Kidney glomerular epithelial cell (primary cell): ENCODE data around the gene PRMT6.
"Not testable (repeated sequence)": the region's sequence is repeated elsewhere in the genome, so short reads cannot be mapped to it uniquely, and the experiment has no call there.

Source experiments
- DNase-seq: peaks from one replicate; lab custom pipeline; 2025; lab: John Stamatoyannopoulos, UW

PRMT6 gene

DNA sequence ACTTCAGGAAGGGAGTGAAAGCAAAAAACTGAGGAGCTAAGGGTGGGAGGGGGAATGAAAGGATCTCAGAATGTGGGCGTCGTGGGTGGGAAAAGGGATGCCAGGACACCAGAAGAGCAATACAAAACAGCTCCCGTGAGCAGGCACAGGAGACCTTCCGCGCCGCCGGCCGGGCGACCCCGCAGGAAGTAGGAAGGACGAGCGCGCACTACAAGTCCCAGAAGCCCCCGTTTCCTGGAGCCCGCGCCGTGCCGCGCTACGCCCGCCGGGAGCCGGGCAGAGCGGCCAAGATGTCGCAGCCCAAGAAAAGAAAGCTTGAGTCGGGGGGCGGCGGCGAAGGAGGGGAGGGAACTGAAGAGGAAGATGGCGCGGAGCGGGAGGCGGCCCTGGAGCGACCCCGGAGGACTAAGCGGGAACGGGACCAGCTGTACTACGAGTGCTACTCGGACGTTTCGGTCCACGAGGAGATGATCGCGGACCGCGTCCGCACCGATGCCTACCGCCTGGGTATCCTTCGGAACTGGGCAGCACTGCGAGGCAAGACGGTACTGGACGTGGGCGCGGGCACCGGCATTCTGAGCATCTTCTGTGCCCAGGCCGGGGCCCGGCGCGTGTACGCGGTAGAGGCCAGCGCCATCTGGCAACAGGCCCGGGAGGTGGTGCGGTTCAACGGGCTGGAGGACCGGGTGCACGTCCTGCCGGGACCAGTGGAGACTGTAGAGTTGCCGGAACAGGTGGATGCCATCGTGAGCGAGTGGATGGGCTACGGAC is at the start of gene PRMT6:
TSS of gene PRMT6 (plus strand) at position 249 of the 771 bp plus-strand sequence. CDS start at position 291, 42 bp downstream.
- peak; percentile 66 for DNase-seq

DNA sequence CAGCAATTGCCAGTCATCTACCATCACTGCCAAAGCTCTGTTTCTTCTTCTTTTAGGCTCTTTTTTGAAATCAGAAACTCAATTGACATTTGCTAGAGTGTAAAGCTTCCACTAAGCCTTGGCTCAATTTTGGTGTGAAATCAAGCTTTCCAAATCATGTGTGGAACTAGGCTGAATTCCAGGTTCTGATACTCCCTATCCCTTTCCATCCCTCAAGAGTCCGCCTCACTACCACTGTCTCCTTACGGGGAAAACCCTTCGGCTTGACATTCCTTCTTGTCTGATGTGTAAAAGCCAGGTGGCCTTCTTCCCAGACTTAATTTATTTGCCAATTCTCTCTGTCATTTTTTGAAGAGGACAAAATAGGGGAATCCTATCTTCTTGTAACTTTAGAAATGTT is 47.2 kb upstream of the PRMT6 start:
- DNase-seq, result no peak

DNA sequence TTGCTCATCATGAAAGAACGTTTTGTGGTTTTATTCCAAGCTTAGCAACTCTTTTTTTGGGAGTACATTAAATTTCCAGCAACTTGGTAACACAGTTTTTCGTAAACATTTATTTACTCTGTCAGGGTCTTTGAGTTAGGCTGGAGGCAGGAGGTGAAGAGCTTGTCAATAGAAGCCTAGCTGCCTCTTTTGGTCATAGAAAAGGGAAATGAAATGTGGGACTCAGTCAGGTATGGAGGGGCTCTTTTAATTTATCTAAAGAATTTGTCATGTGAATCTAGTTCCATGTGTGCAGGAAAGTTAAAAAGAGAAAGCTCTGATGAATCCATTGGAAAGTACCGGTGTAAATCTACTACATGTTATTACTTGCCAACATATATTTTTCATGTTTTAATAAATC is 45.9 kb upstream of the PRMT6 start:
- no peak for DNase-seq

DNA sequence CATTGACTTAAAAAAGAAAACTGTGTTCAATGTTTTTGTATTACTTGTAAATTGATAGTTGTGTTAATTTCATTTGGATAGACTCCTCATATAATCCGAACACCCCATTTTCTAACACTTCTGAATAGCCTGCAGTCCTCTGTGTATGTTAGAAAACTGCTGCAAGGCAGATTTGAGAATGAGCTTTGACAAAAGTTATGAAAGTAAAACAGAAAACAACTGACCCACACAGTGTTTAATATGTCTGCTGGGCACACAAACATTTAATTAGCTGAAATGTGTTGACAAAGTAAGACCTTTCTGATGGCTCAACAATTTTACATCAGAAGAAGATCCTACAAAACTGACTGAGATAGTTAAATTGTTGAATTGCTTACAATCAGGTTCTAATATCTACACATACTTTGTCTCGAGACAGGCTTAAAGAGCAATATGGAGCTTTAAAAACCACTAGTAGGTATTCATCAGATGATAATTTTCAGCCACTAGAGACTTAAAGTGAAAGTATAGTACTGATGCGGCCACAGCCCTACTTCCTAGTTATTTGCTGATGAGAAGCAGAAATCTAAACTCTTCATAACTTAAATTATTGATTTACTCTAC is 40.0 kb upstream of the PRMT6 start:
- no peak for DNase-seq

DNA sequence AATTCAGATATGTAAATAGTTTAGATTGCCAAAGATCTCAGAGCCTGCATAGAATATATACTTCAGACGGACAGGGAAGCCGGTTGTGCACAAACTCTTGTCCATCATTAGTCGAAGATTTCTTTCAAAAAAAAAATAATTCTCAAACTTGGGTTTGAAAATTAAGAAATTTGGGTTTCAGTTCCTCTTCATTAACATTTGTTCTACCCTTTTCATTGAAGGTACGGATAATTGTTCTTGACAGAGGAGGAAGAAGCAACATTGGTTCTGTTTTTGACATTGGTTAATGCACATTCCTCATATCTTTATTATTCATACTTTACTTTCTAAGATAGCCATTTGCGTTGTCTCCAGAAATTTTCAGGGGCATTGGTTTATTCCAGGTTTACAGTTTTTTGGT is 38.0 kb upstream of the PRMT6 start:
- no peak for DNase-seq

DNA sequence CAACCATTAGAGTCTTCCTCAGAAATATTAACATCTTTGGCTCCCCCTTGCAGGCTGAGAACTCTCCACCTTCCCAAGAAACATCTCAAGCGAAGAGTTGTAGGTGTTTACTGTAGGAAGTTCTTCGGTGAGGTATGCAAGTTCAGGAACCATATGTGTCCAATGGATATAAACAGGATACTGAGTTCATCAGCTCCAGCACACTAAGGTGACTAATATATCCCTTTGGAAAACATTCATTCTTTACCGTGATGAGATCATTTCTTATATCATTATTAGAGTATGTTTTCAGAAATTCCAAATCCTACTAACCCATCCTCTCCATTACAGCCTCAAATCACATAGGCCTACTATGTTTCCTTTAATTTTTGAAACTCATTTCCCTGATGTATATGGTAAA is 37.3 kb upstream of the PRMT6 start:
- no peak for DNase-seq

DNA sequence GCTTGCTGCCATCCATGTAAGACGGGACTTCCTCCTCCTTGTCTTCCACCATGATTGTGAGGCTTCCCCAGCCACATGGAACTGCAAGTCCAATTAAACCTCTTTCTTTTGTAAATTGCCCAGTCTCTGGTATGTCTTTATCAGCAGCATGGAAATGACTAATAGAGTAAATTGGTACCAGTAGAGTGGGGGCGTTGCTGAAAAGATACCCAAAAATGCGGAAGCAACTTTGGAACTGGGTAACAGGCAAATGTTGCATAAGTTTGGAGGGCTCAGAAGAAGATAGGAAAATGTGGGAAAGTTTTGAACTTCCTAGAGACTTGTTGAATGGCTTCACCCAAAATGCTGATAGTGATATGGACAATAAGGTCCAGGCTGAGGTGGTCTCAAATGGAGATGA is 17.6 kb upstream of the PRMT6 start:
- DNase-seq, result not testable (repeated sequence)

DNA sequence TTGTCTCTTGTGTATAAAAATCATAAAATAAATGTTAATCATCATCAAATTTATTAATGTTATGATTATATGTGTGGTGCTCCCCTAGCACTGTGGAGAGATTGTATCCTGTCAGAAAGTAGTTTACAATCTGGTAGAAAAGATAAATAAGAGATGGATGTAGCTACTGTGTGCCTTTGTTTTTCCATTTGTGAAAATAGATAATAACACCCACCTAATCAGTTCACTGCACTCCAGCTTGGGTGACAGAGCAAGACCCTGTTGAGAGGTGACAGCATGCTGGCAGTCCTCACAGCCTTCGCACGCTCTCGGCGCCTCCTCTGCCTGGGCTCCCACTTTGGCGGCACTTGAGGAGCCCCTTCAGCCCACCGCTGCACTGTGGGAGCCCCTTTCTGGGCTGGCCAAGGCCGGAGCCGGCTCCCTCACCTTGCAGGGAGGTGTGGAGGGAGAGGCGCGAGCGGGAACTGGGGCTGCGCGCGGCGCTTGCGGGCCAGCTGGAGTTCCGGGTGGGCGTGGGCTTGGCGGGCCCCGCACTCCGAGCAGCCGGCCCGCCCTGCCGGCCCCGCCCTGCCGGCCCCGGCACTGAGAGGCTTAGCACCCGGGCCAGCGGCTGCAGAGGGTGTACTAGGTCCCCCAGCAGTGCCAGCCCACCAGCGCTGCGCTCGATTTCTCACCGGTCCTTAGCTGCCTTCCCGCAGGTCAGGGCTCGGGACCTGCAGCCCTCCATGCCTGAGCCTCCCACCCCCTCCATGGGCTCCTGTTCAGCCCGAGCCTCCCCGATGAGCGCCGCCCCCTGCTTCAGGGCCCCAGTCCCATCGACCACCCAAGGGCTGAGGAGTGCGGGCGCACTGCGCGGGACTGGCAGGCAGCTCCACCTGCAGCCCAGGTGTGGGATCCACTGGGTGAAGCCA is 11.9 kb upstream of the PRMT6 start:
- not testable (repeated sequence) for DNase-seq

DNA sequence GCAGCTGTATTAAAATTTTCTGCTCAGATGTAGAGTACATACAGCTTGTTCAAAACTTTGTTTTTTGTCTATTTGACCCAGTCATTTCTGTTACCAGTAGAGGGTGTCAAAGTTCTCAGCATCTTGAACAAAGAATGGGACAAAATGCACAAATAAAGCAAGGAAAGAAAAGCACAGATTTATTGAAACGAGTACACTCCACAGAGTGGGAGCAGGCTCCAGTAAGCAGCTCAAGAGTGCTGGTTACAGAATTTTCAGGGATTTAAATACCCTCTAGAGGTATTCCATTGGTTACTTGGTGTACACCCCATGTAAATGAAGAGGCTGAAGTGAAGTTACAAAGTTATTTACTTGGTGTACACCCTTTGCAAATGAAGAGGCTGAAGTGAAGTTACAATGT is 8.9 kb upstream of the PRMT6 start:
- DNase-seq, result no peak

DNA sequence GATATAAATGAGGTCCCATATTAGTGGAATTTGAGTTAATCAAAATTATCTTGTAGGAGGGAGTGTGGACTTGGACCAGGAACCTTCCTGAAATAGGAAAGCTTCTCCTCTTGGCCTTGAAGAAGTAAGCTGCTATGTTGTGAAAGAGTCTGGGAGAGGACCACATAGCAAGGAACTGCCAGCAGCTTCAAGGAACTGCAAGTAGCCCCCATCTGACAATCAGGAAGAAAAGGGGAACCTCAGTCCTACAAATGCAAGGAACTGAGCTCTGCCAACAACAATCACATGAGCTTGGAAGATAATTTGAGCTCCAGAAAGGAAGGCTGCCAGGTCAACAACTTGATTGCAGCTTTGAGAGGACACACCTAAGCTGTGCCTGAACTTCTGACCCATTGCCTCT is 8.2 kb upstream of the PRMT6 start:
- DNase-seq, result no peak

DNA sequence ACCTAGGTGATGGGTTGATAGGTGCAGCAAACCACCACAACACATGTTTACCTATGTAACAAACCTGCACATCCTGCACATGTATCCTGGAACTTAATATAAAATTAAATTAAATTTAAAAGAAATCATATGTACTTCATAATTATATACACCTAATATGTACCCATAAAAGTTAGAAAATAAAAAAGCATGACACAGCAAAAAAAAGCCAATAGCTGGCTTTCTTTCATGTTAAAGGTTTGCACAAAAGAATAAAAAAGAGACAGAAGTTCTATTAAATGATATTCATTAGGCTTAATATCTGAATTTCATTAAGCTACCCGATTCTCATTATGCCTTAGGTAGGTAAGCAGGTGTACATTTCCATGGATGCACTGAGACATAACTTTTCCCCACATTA is 5.2 kb upstream of the PRMT6 start:
- DNase-seq, result no peak

DNA sequence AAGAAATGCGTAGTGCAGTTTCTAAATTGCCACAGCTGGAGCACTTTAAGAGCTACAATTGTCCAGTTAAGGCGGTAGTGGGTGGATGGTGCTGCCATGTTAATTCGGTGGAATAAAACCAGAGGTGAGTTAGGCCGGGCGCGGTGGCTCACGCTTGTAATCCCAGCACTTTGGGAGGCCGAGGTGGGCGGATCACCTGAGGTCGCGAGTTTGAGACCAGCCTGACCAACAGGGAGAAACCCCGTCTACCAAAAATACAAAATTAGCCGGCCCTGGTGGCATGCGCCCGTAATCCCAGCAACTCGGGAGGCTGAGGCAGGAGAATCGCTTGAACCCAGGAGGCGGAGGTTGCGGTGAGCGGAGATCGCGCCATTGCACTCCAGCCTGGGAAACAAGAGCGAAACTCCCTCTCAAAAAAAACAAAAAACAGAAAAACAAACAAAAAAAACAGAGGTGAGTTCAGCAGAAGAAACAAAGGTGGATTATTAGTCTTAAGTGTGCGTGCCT is 502 bp upstream of the PRMT6 start:
- not testable (repeated sequence) for DNase-seq

DNA sequence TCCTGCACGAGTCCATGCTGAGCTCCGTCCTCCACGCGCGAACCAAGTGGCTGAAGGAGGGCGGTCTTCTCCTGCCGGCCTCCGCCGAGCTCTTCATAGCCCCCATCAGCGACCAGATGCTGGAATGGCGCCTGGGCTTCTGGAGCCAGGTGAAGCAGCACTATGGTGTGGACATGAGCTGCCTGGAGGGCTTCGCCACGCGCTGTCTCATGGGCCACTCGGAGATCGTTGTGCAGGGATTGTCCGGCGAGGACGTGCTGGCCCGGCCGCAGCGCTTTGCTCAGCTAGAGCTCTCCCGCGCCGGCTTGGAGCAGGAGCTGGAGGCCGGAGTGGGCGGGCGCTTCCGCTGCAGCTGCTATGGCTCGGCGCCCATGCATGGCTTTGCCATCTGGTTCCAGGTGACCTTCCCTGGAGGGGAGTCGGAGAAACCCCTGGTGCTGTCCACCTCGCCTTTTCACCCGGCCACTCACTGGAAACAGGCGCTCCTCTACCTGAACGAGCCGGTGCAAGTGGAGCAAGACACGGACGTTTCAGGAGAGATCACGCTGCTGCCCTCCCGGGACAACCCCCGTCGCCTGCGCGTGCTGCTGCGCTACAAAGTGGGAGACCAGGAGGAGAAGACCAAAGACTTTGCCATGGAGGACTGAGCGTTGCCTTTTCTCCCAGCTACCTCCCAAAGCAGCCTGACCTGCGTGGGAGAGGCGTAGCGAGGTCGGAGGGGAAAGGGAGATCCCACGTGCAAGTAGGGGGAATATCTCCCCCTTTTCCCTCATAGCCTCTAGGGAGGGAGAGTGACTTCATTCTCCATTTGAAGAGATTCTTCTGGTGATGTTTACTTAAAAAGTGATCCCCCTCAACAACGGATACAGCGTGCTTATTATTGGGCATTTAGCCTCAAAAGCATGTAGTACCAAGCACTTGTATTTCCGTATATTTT is 991 bp downstream of the PRMT6 start:
- peak; percentile 21 for DNase-seq

DNA sequence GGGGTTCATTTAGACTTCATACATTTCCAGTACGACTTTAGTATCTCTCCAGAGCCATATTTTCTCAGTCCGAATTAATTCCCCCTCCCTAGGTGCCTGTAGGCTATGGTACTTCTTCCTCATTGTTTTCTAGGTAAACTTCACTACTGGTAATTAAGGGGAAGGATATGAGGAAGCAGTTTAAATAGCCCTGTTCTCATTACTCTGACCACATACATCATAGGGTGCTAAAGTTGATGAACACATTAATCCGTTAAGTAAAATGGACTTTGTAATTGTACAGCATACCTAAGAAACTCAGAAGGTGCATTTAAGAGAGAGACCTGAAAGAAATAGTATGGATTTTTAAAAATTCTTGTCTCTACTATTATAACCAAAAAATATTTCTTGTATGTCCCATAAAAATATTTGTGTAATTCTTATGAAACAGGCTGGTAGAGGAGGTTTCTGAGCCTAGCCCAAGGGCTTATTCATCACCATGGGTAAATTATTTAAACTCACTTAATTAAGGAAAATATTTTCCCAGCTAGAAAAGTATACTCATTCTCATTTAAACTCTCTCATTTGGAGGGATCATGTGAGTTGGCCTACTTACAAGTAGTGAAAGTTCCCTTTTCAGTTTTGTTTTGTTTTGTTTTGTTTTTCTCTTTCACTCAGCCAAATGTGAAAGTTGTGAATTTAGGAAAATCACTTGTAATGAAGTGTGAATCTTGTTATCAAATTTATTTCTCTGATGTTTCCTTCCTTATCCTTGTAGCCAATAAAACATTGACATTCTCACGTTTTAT is 2.0 kb downstream of the PRMT6 start:
- no peak for DNase-seq

DNA sequence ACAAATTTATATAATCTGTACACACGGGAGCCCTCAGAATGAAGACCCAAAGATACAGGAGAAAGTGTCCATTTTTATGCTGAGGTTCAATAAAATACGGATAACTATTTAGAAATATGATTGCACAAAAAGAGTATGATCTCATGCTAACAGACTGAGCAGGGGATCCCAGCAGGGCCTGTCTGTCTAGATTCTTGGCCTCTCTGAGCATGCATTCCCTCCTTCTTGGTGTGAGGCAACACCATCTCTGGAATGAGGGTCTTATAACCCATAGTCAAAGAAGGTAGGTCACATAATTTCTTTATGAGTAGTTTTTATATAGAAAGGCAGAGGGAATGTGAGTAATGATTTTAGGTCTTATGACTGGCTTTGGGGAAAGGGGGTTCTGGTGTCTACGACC is 5.4 kb downstream of the PRMT6 start:
- no peak for DNase-seq

DNA sequence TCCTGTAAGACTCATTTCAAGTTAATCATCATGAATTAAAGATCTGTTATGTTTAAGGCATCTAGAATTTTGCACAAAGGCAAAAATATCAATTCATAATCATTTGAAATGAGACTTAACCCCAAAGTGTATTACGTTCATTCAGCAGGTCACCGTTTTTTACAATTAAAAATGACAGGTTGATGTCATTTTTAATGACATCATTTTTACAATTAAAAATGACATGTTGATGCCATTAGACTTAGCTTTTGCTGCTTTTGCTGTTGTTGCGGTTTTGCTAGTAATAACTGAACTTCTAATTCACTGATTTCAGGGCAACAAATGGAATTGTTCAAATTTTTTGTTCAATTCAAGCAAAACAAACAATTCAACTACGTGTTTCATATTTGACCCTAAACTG is 17.0 kb downstream of the PRMT6 start:
- no peak for DNase-seq

DNA sequence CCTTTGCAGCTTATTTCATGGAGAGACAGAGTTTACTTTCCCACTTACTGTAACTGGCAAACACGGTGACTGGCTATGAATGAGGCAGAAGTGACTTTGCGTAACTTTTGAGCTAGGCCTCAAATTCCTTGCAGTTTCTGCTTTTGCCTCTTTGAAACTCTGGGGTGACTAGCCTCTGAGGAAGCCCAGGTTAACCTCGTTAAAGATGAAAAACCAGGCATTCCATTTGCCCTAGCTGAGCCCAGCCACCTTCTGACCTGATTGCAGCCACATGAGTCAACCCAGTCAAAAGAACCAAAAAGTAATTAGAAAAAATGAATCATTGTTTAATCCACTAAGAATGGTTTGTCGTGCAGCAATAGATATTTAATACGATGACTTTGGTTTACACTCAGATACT is 20.4 kb downstream of the PRMT6 start:
- peak; percentile 83 for DNase-seq

DNA sequence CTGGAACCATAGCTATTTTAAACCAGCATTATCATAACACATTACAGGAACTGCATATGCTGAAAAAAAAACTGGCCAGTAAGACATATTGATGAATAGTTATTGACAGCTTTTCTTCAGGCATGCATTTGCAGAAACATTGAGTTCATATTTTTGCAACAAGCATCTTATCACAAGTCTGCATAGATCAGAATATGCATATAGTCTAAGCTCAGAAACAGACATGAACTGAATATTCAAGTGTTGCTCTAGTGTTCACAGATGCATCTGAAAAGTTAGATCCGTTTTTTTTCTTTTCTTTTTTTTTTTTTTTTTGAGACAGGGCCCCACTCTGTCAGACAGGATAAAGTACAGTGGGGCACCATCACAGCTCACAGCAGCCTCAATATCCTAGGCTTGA is 22.8 kb downstream of the PRMT6 start:
- no peak for DNase-seq

DNA sequence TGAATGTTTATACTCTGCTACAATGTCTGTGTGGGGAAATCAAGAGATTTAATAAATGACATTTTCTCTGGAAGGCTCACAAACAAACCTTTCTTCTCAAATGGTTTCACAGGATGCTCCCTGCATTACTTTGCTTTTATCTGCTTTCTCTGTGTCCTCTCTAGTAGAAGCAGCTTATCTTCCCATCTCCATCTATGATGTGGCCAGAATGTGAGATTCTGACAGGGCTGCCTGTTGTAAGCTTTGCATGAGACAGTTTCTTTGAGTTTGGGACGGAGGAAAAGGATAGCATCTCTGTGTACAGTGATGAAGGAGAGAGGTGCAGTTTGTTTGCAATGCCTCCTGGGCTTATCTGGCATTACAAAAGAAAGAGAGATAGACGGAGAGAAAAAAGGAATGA is 24.6 kb downstream of the PRMT6 start:
- no peak for DNase-seq

DNA sequence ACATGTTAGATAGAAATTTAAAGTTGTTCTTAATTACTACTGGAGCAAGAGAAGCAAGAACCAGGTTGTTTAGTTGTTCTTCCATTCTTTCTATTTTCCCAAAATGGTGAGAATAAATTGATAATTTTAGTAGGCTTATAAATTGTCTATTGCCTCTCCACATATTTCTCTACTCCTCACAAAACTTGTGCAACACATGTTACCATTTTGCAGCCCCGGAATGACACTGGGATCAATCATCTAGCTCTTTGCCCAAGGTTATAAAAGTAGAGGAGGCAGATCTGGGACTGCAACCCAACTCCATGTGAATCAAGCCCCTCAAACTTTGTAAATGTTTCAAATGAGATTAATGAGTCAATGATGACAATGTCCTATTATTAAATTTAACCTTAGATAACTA is 34.9 kb downstream of the PRMT6 start:
- no peak for DNase-seq

DNA sequence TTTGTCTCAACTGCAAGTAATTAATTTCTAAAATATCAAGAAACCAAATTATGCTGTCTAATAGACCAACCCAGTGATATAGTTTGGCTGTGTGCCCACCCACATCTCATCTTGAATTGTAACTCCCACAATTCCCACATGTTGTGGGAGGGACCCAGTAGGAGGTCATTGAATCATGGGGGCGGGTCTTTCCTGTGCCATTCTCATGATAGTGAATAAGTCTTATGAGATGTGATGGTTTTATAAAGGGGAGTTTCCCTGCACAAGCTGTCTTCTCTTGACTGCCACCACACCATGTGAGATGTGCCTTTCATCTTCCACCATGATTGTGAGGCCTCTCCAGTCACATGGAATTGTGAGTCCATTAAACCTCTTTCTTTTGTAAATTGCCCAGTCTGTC is 36.9 kb downstream of the PRMT6 start:
- DNase-seq, result not testable (repeated sequence)
